Left hindlimb (tissue), 1 donor: ENCODE measurements around the gene ACHE.

Source experiments
- DNase-seq: peaks from one replicate; pipeline ENCODE4 v3.0.0-alpha.2; 2018

The ACHE gene

DNA sequence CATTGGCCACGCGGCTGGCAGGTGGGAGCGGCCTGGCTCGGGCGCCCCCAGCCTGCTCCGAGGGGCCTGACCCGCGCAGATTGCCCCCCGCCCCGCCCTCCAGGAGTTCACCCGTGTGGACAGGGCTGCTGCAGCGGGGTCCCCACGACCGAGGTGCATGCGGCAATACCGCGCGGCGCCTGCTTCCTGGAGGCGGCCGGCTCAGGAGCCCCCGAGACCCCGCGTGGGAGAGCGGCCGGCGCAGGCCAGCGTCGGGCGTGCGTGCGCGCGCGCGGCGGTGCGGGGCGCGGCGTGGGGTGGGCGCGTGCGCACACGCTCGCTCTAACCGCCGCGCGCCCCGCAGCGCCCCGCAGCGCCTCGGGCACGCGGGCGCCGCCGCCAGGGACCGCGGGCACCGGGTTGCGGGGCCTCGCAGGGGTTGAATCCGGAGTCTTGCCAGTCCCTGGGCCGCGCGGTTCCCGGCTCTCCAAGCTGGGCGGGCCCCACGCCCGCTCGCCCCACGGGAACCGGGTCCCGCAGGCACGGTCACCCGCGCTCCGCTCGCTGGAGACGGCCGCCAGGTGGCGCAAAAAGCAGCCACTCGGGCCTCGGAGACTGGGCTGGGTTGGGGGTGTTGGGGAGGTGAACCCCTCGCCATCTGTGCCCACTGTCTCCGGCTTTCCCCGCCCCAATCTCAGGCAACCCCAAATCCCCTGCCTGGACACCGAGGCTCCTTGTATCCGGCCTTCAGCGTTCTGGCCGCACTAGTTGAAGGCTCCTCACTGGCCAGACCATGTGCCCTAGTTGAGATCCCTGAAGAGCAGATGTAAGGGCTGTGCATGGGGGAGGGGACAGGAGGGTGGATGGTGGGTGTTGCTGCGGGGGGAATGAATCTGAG is 1.3 kb upstream of the ACHE start:
- DNase-seq: peak; percentile 62

DNA sequence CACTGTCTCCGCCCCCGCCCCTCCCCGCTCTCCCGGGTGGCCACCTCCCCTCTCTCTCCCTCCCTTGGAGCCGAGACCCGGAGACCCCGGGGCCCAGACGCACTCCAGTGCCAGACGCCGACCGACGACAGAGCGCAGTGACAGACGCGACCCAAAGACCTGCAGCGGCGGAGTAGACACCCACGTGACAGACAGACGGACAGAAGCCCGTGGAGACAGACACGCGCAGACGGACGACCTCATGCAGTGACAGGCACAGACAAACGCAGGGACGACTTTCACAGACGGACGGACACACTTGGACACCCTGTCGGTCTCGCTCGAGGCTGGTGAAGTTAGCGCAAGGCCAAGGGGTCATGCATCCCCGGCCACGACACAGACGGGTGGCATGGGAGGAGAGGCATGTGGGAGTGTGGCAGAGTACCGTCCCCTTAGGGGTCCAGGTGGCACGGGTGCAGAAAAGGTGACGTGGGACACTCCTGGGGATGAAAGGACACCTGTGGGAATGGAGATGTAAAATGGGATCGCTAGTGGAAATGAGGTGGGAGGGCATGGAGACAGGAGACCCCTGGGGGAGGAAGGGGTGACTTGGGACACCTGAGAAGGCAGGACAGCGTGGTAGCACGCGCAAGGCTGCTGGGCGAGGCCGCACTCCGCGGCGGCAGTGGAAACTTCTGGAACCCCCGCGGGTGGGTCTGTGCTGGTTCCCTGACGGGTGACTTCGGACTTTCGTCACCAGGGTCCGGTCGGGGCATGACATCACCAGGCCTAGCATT is 456 bp upstream of the ACHE start:
- DNase-seq: peak; percentile 48

DNA sequence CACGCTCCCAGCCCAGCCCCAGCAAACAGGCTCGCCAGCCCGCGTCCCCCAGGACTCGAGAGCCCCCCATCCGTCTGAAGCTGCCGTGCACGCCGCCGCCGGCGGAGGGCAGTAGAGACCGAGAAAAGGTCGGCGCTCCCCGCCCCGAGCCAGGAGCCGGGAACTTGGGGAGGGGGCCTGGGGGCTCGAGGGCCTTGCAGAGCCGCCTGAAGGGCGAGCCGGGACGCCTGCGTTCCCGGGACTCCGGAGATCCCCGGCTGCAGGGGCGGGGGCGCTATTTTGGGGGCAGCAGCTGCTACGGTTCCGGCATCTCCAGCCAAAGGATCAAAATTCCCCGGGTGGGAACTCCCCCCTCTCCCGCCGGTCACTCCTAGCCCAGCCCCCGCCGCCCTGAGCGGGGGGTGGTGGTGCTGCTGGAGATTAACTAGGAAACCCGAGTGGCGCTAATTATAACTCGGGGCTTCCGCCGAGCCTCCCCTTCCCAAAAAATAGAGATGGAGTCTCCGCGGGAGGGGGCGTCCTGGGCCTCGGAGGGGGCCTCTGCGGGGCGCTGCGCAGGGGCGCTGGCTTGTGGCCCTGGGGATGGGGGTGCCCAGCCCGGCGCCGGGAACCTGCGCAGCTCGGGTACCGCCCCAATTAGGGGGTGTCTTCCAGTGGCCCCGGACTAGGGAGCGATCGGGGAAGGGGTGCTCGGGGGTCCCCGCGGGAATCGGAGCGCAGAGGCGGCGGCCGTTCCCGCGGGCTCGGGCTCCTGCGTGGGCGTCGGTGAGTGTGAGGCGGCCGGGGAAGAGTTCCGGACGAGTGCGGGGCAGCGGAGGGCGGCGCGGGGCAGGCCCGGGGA is 608 bp downstream of the ACHE start:
- peak; percentile 73 for DNase-seq

DNA sequence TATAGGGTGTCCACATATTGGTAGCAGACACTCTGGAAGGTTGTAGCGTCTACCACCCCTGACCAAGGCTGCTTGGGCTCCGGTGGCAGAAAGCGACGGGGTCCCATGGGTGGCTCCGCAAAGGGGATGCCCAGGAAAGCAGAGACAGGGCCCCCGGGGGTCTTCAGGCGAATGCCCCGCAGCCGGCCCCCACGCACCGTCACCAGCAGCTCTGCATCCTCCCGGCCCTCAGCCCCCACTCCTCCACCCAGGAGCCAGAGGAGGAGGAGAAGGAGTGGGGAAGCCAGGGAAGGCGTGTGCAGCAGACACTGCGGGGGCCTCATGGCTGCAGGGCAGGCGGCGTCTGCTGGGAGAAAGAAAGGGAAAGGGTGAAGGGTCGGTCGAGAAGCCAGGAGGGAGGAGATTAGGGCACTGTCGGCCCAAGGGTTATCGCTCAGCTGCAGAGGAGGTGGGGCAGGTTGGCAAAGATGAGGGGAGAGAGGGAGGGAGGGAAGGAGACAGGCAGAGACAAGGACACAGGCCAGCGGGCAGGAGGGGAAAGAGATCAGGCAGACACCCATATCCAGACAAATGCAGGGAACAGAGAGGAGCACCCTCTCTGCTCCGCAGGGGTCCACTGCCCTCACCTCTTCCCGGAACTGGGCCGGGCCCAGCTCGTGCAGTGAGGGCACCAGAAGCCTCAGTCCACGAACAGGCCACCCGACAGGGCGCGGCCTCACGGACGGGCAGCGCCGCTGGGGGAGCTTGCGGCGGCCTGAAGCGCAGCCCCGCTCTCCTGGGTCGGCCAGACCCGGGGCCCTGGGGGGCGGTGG is 1.6 kb downstream of the ACHE start:
- DNase-seq: peak; percentile 40

DNA sequence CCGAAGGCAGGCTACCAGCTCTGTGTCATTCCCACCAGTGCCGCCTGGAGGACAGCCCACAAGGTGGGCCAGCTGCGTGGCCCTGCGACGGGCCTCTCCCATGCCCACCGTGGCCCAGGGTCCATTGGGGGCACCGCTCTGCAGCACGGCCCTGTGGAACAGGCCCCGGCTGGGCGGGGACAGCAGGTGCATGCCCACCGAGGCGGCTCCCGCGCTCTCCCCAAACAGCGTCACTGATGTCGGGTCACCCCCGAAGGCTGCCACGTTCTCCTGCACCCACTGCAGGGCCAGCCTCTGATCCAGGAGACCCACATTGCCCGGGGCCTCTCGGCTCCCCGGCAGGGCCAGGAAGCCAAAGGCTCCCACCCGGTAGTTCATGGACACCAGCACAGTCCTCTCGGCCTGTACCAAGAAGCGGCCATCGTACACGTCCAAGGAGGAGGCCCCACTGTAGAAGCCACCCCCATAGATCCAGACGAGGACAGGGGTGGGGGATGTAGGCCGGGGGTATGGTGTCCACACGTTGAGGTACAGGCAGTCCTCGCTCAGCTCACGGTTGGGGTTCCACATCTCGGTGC is 2.3 kb downstream of the ACHE start:
- no peak for DNase-seq

DNA sequence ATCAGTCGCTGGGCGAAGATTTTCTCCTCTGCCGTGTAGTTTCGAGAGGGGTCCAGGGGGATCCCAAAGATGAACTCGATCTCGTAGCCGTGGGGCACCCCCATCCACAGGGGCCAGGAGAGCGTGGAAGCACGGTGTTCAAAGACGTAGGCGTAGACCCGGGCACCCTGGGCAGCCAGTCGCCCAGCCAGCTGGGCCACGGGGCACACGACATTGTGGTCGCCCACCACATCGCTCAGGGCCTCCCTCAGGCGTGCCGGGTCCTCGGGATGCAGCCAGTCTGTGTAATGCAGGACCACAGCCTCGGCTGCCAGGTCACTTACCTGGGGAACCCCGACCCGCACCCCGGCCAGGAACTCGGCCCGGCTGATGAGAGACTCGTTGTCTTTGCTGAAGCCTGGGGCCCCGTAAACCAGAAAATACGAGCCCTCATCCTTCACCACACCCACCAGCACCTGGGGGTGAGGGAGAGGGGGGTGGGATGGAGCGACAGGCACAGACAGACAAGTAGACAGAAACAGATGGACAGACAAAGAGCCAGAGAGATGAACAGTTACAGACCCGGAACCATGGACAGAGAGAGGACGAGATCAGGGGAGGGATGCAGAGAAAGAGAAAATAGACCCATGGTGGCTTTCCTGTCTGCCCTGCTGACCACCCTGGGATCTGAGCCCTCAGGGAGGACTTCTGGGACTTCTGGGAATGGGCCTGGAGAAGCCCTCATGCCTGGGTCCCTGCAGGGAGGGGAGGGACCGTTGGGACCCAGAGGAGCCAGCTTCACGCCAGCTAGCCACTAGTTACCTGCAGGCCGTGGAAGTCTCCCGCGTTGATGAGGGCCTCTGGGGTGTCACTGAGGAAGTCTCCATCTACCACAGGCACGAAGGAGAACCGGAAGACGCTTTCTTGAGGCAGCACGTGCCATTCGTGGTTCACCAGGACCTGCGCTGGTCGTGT is 3.0 kb downstream of the ACHE start:
- no peak for DNase-seq

DNA sequence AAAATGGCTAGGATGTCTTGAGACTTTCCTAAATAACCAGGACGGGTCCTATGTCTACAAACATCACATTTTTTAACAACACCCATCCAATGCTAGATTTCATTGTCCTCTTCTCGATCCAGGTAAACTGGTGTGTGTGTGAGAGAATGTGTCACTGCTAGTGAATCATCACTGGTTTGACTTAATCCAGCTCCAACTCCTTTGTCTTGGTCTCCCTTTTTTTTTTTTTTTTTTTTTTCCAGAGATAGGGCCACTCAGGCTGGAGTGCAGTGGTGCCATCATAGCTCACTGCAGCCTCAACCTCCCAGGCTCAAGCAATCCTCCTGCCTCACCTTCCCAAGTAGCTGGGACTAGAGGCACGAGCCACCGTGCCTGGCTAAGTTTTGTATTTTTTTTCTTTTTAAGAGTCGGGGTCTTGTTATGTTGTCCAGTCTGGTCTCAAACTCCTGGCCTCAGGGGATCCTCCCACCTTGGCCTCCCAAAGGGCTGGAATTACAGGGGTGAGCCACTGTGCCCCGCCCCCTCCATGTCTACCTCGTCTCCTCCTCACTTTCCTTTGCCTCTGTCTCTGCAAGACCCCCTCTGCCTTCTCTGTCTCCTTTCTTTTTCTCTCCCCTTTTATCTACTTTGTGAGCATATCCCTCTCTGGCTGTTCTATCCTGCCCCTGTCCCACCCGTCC is 4.0 kb downstream of the ACHE start:
- no peak for DNase-seq

DNA sequence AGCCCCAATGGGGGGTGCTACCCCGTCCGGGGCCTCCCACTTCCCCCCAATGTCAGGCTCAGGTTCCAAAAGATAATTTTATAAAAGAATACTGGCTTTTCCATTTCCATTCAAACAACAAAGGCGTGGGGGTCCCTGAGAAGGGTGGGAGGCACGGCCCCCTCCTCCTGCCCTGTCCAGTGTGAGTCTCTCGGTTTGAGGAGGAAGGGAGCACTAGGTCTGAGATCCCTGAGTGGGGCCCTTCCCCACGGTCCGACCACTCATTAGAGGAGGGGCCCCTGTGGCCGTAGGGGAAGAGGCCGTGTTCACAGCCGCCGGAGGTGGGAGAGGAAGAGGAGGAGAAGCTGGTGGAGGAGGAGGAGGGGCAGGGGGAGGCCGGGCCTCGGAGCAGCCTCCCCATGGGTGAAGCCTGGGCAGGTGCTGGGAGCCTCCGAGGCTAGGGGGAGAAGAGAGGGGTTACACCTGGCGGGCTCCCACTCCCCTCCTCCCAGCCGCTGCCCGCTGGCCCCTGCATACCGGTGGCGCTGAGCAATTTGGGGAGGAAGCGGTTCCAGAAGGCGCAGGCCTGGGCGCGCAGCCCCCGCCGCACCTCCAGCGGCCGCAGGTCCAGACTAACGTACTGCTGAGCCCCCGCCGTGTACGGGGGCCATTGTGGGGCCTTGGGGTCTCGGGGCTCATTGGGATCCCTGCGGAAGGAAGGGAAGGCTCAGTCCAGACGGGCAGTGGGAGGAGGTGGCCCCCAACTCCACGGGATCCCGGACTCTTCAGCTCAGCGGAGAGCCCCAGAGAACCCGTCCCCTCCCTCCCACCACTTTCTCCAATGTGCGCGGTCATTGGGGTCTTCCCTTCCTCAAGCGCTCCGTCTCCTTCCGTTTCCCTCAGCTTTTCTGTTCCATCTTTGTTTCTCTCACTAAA is 4.8 kb downstream of the ACHE start:
- peak; percentile 64 for DNase-seq

DNA sequence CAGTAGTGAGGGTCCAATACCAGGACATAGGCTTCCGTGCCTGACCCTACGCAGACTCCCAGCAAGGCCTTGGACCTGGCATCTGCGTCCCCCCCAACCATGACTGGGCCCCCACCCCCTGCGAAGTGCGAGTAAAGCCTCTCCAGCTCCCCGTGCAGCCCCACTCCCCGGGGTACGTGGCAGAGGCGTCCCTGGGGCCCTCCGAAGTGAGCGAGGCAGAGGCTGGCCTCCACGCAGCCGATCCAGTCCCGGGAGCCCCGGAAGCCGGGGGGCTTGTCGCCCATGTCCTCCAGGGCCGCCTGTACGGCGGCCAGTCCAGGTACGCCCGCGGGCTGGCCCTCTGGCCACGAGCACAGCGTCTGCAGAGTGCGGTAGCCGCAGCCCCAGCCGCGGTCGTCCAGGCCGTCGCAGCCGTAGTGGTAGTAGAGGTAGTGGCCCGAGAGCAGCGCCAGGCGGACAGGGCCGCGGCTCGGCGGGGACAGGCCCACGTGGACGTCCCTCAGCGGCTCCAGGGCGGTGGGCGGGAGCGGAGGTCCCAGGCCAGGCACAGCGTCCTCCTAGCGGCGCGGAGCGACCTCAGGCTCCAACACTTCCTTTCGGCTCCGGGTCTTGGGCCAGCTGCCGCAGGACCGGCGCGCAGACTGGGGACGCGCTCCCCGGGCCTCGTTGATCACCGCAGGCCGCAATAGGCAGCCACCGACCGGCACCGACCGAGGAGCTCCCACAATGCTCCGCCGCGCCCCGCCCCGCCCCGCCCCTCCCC is 6.5 kb downstream of the ACHE start, which contains the start of gene UFSP1:
TSS of gene UFSP1 (minus strand) at position 728 of the 763 bp plus-strand sequence. CDS start at position 284, 444 bp downstream.
- no peak for DNase-seq

DNA sequence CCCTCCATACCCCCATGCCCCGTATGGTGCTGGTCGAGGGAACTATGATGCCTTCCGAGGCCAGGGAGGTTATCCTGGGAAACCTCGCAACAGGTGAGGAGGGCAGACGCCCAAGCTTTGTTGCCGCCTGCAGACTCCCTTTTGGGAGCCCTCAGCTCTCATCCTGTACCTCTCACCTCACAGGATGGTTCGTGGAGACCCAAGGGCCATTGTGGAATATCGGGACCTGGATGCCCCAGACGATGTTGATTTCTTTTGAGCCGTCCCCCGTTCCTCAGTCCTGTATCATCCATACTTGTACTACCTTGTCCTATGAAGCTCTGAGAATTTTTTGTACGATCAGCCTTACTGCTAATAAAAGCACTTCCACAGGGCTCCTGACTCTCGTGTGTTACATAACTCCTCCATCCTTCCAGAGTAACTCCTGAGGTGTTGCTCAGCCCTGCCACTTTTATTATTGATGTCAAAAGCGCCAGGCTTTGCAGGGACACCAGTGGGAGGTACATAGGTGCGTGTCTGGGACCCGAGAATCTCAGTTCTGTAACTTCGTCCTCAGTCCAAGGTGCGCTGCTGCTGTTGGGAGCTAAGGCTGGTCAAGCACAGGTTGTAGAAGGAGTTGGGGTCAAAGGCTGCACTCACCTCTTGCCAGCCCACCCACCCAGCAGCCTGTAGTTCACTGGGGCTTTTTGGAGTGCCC is 7.2 kb downstream of the ACHE start:
- no peak for DNase-seq

DNA sequence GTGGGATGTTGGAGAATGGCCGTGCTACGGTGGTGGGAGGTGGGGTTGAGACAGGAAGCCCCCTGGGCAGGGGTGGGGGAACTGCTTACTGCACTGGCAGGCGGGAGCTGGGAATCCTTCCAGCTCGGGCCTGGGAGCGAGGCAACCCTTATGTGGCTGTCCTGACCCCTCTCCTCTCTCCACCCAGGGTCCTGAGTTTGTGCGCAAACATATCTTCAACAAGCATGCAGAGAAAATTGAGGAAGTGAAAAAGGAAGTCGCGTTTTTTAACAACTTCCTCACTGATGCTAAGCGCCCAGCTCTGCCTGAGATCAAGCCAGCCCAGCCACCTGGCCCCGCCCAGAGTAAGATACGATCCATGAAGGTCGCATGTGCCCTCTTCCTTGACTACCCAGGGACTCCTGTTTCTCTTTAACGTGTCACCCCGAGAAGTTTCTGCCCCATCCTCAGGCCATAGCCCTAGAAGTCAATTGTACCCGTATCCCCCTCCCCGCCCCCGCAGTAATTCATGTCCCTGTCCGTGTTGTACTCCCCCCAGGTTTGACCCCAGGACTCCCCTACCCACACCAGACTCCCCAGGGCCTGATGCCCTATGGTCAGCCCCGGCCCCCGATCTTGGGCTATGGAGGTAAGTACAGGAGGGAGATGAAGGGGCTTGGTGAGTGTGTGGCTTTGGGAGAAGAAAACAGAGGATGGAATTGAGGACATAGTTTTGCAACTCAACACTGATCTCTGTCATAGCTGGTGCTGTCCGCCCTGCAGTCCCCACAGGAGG is 8.0 kb downstream of the ACHE start:
- DNase-seq: no peak

DNA sequence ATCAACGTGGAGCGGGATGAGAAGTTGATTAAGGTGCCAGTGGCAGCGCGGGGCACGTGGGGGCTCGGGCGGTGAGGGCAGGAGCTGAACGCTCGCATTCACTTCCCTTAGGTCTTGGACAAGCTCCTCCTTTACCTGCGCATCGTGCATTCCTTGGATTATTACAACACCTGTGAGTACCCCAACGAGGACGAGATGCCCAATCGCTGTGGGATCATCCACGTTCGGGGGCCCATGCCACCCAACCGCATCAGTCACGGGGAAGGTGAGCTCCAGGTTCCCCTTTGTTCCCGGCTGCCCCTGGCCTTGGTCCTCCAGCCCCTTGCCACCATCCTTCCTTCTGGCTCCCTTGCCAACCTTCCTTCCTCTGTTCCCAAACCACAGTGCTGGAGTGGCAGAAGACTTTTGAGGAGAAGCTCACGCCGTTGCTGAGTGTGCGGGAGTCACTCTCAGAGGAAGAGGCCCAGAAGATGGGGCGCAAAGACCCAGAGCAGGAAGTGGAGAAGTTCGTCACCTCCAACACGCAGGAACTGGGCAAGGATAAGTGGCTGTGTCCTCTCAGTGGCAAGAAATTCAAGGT is 8.7 kb downstream of the ACHE start:
- DNase-seq: no peak

DNA sequence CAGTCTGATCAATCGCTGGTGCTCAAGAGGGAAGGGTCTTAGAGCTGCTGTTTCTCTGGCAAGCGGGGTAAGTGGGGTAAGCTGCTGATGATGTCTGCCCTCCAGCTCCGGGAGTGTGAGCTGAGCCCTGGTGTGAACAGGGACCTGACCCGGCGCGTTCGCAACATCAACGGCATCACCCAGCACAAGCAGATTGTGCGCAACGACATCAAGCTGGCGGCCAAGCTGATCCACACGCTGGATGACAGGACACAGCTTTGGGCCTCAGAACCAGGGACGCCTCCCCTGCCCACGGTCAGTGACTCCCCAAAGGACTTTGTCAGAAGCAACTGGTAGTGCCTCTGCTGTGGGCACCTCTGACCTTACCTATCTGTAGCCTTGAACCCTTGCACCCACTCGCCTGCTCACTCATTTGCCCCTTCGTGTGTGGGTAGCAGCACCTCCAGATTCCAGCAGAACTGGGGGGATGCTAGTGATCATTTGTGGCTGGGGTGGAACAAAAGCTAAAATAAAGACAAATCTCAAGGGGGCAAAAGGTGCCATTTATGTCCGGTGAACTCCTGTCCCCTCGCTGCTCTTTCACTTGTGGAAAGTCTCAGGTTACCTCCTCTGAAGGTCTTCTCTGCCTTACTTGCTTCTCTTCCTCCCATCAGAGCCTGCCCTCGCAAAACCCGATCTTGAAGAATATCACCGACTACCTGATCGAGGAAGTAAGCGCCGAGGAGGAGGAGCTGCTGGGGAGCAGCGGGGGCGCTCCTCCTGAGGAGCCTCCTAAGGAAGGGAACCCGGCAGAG is 9.3 kb downstream of the ACHE start:
- DNase-seq: no peak

DNA sequence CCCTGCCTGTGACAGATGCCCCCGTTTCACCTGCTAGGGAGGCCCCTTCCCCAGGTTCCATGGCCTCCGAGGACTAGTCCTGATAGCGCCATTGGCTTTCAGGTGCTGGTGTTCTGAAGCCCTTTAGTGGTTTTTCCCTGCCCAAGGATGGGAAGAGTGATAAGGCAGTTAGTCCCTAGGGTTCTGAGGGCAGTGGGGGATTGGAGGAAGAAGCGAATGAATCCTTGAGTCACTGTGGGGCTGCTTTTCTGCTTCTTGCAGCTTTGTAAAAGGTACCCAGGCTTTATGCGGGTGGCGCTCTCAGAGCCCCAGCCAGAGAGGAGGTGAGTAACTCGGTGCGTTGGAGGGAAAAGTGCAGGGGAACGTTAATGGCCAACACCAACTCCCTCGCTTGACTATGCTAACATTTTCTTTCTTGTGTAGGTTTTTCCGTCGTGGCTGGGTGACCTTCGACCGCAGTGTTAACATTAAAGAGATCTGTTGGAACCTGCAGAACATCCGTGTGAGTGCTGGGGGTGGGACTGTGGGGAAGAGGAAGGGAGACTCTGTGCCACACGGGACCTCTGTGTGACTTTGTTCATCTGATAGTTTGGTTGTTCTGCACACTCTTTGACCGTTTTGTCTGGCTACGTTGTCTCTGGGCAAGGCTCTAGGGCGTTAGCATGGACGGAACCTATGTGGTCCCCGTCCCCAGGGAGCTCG is 10.1 kb downstream of the ACHE start:
- no peak for DNase-seq
